ENCODE results near the gene INTS1.
"Not testable (repeated sequence)": the region's sequence is repeated elsewhere in the genome, so short reads cannot be mapped to it uniquely, and the experiment has no call there.

- not testable (repeated sequence) for TF ChIP-seq CTCF (IDR thresholded peaks at IDR 0.05; ENCODE audit: poor library complexity); EZH2 (IDR thresholded peaks at IDR 0.05; ENCODE audit: borderline replicate concordance); EZH2phosphoT487 (IDR thresholded peaks at IDR 0.05; ENCODE audit: low read depth, severe bottlenecking, unreplicated experiment)
Measured at GRCh38 chr7:1446026-1446425, 58.2 kb downstream of the INTS1 start.

All from hepatocyte (in vitro differentiated cells).